HCEC 1CT (cell line): ENCODE measurements around the gene AKAP1.

Experiments
- DNase-seq: peaks from one replicate; pipeline ENCODE4 v3.0.0-alpha.2; 2017

The AKAP1 gene

GRCh38 chr17:57168695-57169094, 83.6 kb downstream of the AKAP1 start:
- no peak for DNase-seq

GRCh38 chr17:57170866-57171265, 85.8 kb downstream of the AKAP1 start:
- DNase-seq: no peak
